HepG2 (cell line): ENCODE measurements around the gene ZNF557. TPM values are rescaled to one million over a fixed set of nuclear protein-coding genes. Genes with fewer than 3 reads are reported as not detected.
A peak's percentile ranks its signal among the peaks of the same experiment; 100 is the strongest.

Experiments used
- ATF1 ChIP-seq: IDR thresholded peaks from 2 replicates; pipeline ENCODE4 v1.6.1; 2016; ENCODE audit warnings: mild to moderate bottlenecking, control low read depth
- ATM ChIP-seq: fragments of 450-650 bp; IDR thresholded peaks from 2 replicates; pipeline ENCODE4 v1.7.1; 2017; ENCODE audit warnings: mild to moderate bottlenecking, borderline replicate concordance
- CSRNP2 ChIP-seq: sonication (generic); formaldehyde crosslinking; conservative IDR thresholded peaks from 2 replicates; pipeline ENCODE4 v1.8.0; 2022; ENCODE audit warnings: low read depth, missing genetic modification reagents
- DR1 ChIP-seq: sonication (generic); formaldehyde crosslinking; IDR thresholded peaks from 2 replicates; pipeline ENCODE4 v1.8.0; 2021; ENCODE audit warnings: mild to moderate bottlenecking, missing genetic modification reagents, inconsistent platforms
- KAT8 ChIP-seq: IDR thresholded peaks from 2 replicates; pipeline ENCODE4 v1.6.1; 2016; ENCODE audit warnings: missing genetic modification reagents, missing compliant biosample characterization
- MAFG ChIP-seq: sonication (generic); formaldehyde crosslinking; IDR thresholded peaks from 2 replicates; pipeline ENCODE4 v1.5.1; 2020; ENCODE audit warnings: mild to moderate bottlenecking, missing genetic modification reagents
- MAZ ChIP-seq, 2 experiments: sonication (generic) in 1 of 2; formaldehyde crosslinking in 1 of 2; IDR thresholded peaks; 2 replicates each; pipeline versions ENCODE4 v1.5.0 to v1.6.1; 2012 to 2020; ENCODE audit warnings: low read depth in 2 of 2, mild to moderate bottlenecking in 2 of 2, borderline replicate concordance in 1 of 2, improper control_type of control experiment in 1 of 2, low read length in 1 of 2, missing genetic modification reagents in 1 of 2, moderate library complexity in 1 of 2
- NR2F1 ChIP-seq, 2 experiments: fragments of 450-650 bp in 1 of 2; formaldehyde crosslinking in 1 of 2; IDR thresholded peaks; 2 replicates each; pipeline versions ENCODE4 v1.5.0 to v1.6.1; 2016 to 2020; ENCODE audit warnings: mild to moderate bottlenecking in 1 of 2, missing compliant biosample characterization in 1 of 2, missing genetic modification reagents in 1 of 2, moderate library complexity in 1 of 2
- PHF8 ChIP-seq: sonication (generic); formaldehyde crosslinking; IDR thresholded peaks from 2 replicates; pipeline ENCODE4 v1.5.0; 2020; ENCODE audit warnings: missing genetic modification reagents
- POLR2AphosphoS5 ChIP-seq: IDR thresholded peaks from 2 replicates; pipeline ENCODE4 v1.6.1; 2012; ENCODE audit warnings: low read depth, low read length
- SMAD1 ChIP-seq: sonication (generic); formaldehyde crosslinking; IDR thresholded peaks from 2 replicates; pipeline ENCODE4 v1.4.0; 2020; ENCODE audit warnings: missing genetic modification reagents, low read depth, mild to moderate bottlenecking, borderline replicate concordance
- THAP9 ChIP-seq: sonication (generic); formaldehyde crosslinking; IDR thresholded peaks from 2 replicates; pipeline ENCODE4; 2020; ENCODE audit warnings: missing genetic modification reagents, mild to moderate bottlenecking, borderline replicate concordance
- TRIM24 ChIP-seq: sonication (generic); formaldehyde crosslinking; IDR thresholded peaks from 2 replicates; pipeline ENCODE4 v1.8.0; 2022; ENCODE audit warnings: mild to moderate bottlenecking, missing genetic modification reagents
- ZBTB39 ChIP-seq: sonication (generic); formaldehyde crosslinking; IDR thresholded peaks from 2 replicates; pipeline ENCODE4 v1.5.0; 2020; ENCODE audit warnings: missing genetic modification reagents
- ZFYVE20 ChIP-seq: sonication (generic); formaldehyde crosslinking; IDR thresholded peaks from 2 replicates; pipeline ENCODE4 v1.8.0; 2023; ENCODE audit warnings: low read depth, mild to moderate bottlenecking, moderate library complexity, missing genetic modification reagents, borderline replicate concordance
- ZNF225 ChIP-seq: sonication (generic); formaldehyde crosslinking; IDR thresholded peaks from 2 replicates; pipeline ENCODE4 v1.4.0; 2020; ENCODE audit warnings: mild to moderate bottlenecking, missing genetic modification reagents
- ZNF326 ChIP-seq: sonication (generic); formaldehyde crosslinking; IDR thresholded peaks from 2 replicates; pipeline ENCODE4 v1.4.0; 2020; ENCODE audit warnings: missing genetic modification reagents, borderline replicate concordance
- ZNF496 ChIP-seq: sonication (generic); formaldehyde crosslinking; IDR thresholded peaks from 2 replicates; pipeline ENCODE4 v1.8.1; 2023; ENCODE audit warnings: mild to moderate bottlenecking, moderate library complexity, missing genetic modification reagents; ENCODE audit not compliant: insufficient replicate concordance
- ZNF513 ChIP-seq: sonication (generic); formaldehyde crosslinking; conservative IDR thresholded peaks from 2 replicates; pipeline ENCODE4 v1.5.0; 2020; ENCODE audit warnings: missing genetic modification reagents
- ZNF850 ChIP-seq: sonication (generic); formaldehyde crosslinking; conservative IDR thresholded peaks from 2 replicates; pipeline ENCODE4 v1.9.0; 2021; ENCODE audit warnings: mild to moderate bottlenecking, missing genetic modification reagents
- polyA plus RNA-seq, 8 experiments: library from polyadenylated mRNA; depleted of rRNA in 3 of 8; stranded (reverse) in 7 of 8; unstranded in 1 of 8; fragments of >200 nt; fragmentation: Illumina TruSeq in 4 of 8; extraction: Trizol in 4 of 8; gene quantifications; 2 replicates each; pipeline versions ENCODE4 v1.2.1 to v1.2.3, GENCODE V29; 2011 to 2016; ENCODE audit warnings: low read depth in 4 of 8, missing spikeins in 1 of 8, mixed read lengths in 1 of 8; ENCODE audit not compliant: insufficient read depth in 1 of 8
- total RNA-seq, 5 experiments: library from RNA; depleted of rRNA; stranded (reverse); fragments of >200 nt; fragmentation: Illumina TruSeq; extraction: Trizol; gene quantifications; 2 replicates each; pipeline ENCODE4 v1.2.3, GENCODE V29; 2016; ENCODE audit warnings: low read depth in 1 of 5

The ZNF557 gene
- total and polyA plus RNA-seq, 2 of the 13 experiments (the other 11 are each of a cell fraction or from before 2014, with no cell fraction given), result 2.1 to 7.8 TPM

- TF ChIP-seq MAZ (IDR thresholded peaks at IDR 0.05; ENCODE audit: borderline replicate concordance, low read depth, low read length) (peak; percentile 78; the same call in 1 of the 2 replicates), MAZ (CRISPR knock-in tag; IDR thresholded peaks at IDR 0.05; ENCODE audit: low read depth) (peak; percentile 54), ZNF496 (CRISPR knock-in tag) (no peak), POLR2AphosphoS5 (peak; percentile 80), MAFG (CRISPR knock-in tag) (no peak), ZNF225 (peak; percentile 34; the same call in 1 of the 2 replicates), CSRNP2 (no peak), ATF1 (CRISPR knock-in tag) (no peak), ZNF850 (CRISPR knock-in tag) (no peak), DR1 (CRISPR knock-in tag) (0 out of 2 replicates have a peak, but pooled peaks have one; percentile 52), ATM (no peak), ZBTB39 (CRISPR knock-in tag) (no peak), ZNF513 (no peak), ZNF326 (CRISPR knock-in tag) (no peak), SMAD1 (CRISPR knock-in tag) (peak; percentile 66; the same call in 1 of the 2 replicates), NR2F1 (CRISPR knock-in tag; IDR thresholded peaks at IDR 0.05) (no peak), TRIM24 (CRISPR knock-in tag) (no peak), ZFYVE20 (no peak), THAP9 (CRISPR knock-in tag) (peak; percentile 81), PHF8 (CRISPR knock-in tag) (peak; percentile 91), KAT8 (CRISPR knock-in tag) (peak; percentile 96)
These were observed at the start of gene ZNF557 (continued) for GRCh38 chr19:7069042-7069903.
